ENCODE measurements around the gene KANSL1. TPM values are rescaled to one million over a fixed set of nuclear protein-coding genes. Genes with fewer than 3 reads are reported as not detected.

Gene KANSL1
- total RNA-seq, 1 experiment from 2014 or later, result 37.4 TPM

- DNase-seq (ENCODE audit: low spot score), result peak; percentile 89
Measured at GRCh38 chr17:46002311-46002972, 190.8 kb downstream of the KANSL1 start.

- no peak for DNase-seq (ENCODE audit: low spot score)
Measured at GRCh38 chr17:46001390-46002310, 191.6 kb downstream of the KANSL1 start.

- no peak for DNase-seq (ENCODE audit: low spot score)
Measured at GRCh38 chr17:46000757-46001156, 192.5 kb downstream of the KANSL1 start.

- DNase-seq (ENCODE audit: low spot score), result no peak
Measured at GRCh38 chr17:46000292-46000691, 192.9 kb downstream of the KANSL1 start.

- DNase-seq (ENCODE audit: low spot score), result no peak
Measured at GRCh38 chr17:45999900-46000290, 193.3 kb downstream of the KANSL1 start.

GRCh38 chr17:45998987-45999899, 194.0 kb downstream of the KANSL1 start, which contains the start of gene STH:
Gene STH (plus strand): TSS chr17:45999250. CDS start chr17:45999280, 30 bp downstream.
- DNase-seq (ENCODE audit: low spot score), result no peak

GRCh38 chr17:45997624-45998023, 195.6 kb downstream of the KANSL1 start:
- DNase-seq (ENCODE audit: low spot score), result no peak

- no peak for DNase-seq (ENCODE audit: low spot score)
Measured at GRCh38 chr17:45997166-45997565, 196.1 kb downstream of the KANSL1 start.

- DNase-seq (ENCODE audit: low spot score), result no peak
Measured at GRCh38 chr17:45996282-45996937, 196.8 kb downstream of the KANSL1 start.

GRCh38 chr17:45995627-45996270, 197.5 kb downstream of the KANSL1 start:
- no peak for DNase-seq (ENCODE audit: low spot score)

- no peak for DNase-seq (ENCODE audit: low spot score)
Measured at GRCh38 chr17:45994987-45995386, 198.2 kb downstream of the KANSL1 start.

- no peak for DNase-seq (ENCODE audit: low spot score)
Measured at GRCh38 chr17:45993962-45994627, 199.1 kb downstream of the KANSL1 start.

- DNase-seq (ENCODE audit: low spot score), result no peak
Measured at GRCh38 chr17:45992904-45993303, 200.3 kb downstream of the KANSL1 start.

- DNase-seq (ENCODE audit: low spot score), result no peak
Measured at GRCh38 chr17:45992175-45992574, 201.1 kb downstream of the KANSL1 start.

GRCh38 chr17:45991341-45991740, 201.9 kb downstream of the KANSL1 start:
- no peak for DNase-seq (ENCODE audit: low spot score)

- DNase-seq (ENCODE audit: low spot score), result no peak
Measured at GRCh38 chr17:45990886-45991285, 202.3 kb downstream of the KANSL1 start.

GRCh38 chr17:45989759-45990158, 203.5 kb downstream of the KANSL1 start:
- no peak for DNase-seq (ENCODE audit: low spot score)

- DNase-seq (ENCODE audit: low spot score), result no peak
Measured at GRCh38 chr17:45987706-45988105, 205.5 kb downstream of the KANSL1 start.

- no peak for DNase-seq (ENCODE audit: low spot score)
Measured at GRCh38 chr17:45986056-45986455, 207.2 kb downstream of the KANSL1 start.

- DNase-seq (ENCODE audit: low spot score), result no peak
Measured at GRCh38 chr17:45985447-45985846, 207.8 kb downstream of the KANSL1 start.
